Measurements from ENCODE around the gene ZDHHC12. TPM values are rescaled to one million over a fixed set of nuclear protein-coding genes. Genes with fewer than 3 reads are reported as not detected.

Gene ZDHHC12
- total RNA-seq, 1 experiment from 2014 or later = 76.6 TPM

DNA sequence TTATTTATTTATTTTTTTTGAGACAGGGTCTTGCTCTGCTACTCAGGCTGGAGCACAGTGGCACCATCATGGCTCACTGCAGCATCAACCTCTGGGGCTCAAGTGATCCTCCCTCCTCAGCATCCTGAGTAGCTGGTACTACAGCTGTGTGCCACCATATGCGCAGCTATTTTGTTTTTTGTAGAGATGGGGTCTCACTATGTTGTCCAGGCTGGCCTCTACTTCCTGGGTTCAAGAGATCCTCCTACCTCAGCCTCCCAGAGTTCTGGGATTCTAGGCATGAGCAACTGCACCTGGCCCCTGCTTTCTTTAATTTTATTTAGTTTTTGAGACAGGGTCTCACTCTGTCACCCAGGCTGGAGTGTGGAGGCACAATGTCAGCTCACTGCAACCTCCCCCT is 19.5 kb upstream of the ZDHHC12 start:
- no peaks in the 10 kb centered on the region; the same call in 1 of the 2 replicates for H3K36me3 ChIP-seq (replicated peaks; ENCODE audit: control insufficient read depth, insufficient read depth, low read length)
- no peak overlapping the region for H3K4me3 ChIP-seq (ENCODE audit: insufficient read depth, low read depth, low read length)
- no peak for DNase-seq
- H3K27me3 ChIP-seq (ENCODE audit: control insufficient read depth, insufficient read depth, low read length) = no peaks in the 10 kb centered on the region

- no peaks in the 10 kb centered on the region; the same call in 1 of the 2 replicates for H3K36me3 ChIP-seq (replicated peaks; ENCODE audit: control insufficient read depth, insufficient read depth, low read length)
- no peak overlapping the region for H3K4me3 ChIP-seq (ENCODE audit: insufficient read depth, low read depth, low read length)
- DNase-seq = no peak
- H3K27me3 ChIP-seq (ENCODE audit: control insufficient read depth, insufficient read depth, low read length) = no peaks in the 10 kb centered on the region
Observed at GRCh38 chr9:128742401-128742800, 18.5 kb upstream of the ZDHHC12 start.

- no peak for DNase-seq
- H3K27me3 ChIP-seq (ENCODE audit: control insufficient read depth, insufficient read depth, low read length) = no peaks in the 10 kb centered on the region
- no peak overlapping the region for H3K4me3 ChIP-seq (ENCODE audit: insufficient read depth, low read depth, low read length)
- H3K36me3 ChIP-seq (replicated peaks; ENCODE audit: control insufficient read depth, insufficient read depth, low read length) = no peaks in the 10 kb centered on the region; the same call in none of the 2 replicates
Observed at GRCh38 chr9:128735373-128735772, 11.4 kb upstream of the ZDHHC12 start.

DNA sequence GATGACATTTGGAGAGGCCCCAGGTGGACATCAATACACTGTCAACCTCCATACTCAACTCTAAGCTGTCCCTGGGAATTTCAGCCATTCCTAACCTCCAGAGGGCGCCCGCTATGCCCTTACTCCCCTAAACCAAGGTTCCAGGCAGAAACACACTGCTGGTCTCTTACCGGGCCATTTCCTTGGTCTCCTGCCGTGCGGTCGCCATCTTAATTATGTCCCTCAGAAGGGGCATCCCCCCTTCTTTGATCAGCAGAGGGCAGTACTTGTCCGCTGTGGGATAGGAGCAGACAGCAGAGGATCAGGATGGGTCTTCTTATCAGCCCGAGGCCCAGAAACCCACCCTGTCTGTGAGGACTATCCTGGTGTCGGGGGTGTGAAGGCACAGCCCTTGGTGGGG is 9.3 kb upstream of the ZDHHC12 start:
- Histone ChIP-seq H3K4me3 (ENCODE audit: insufficient read depth, low read depth, low read length) (no peak overlapping the region), H3K36me3 (replicated peaks; ENCODE audit: control insufficient read depth, insufficient read depth, low read length) (no peaks in the 10 kb centered on the region; the same call in 1 of the 2 replicates), H3K27me3 (ENCODE audit: control insufficient read depth, insufficient read depth, low read length) (no peaks in the 10 kb centered on the region)
- peak; percentile 96 for DNase-seq

GRCh38 chr9:128732576-128732975 is 8.6 kb upstream of the ZDHHC12 start:
- no peak for DNase-seq
- H3K4me3 ChIP-seq (ENCODE audit: insufficient read depth, low read depth, low read length) = no peak overlapping the region
- no peaks in the 10 kb centered on the region; the same call in 1 of the 2 replicates for H3K36me3 ChIP-seq (replicated peaks; ENCODE audit: control insufficient read depth, insufficient read depth, low read length)
- no peaks in the 10 kb centered on the region for H3K27me3 ChIP-seq (ENCODE audit: control insufficient read depth, insufficient read depth, low read length)

- no peak overlapping the region for H3K4me3 ChIP-seq (ENCODE audit: insufficient read depth, low read depth, low read length)
- DNase-seq = no peak
- no peaks in the 10 kb centered on the region; the same call in 1 of the 2 replicates for H3K36me3 ChIP-seq (replicated peaks; ENCODE audit: control insufficient read depth, insufficient read depth, low read length)
- H3K27me3 ChIP-seq (ENCODE audit: control insufficient read depth, insufficient read depth, low read length) = no peaks in the 10 kb centered on the region
Observed at GRCh38 chr9:128731691-128732090, 7.8 kb upstream of the ZDHHC12 start.

DNA sequence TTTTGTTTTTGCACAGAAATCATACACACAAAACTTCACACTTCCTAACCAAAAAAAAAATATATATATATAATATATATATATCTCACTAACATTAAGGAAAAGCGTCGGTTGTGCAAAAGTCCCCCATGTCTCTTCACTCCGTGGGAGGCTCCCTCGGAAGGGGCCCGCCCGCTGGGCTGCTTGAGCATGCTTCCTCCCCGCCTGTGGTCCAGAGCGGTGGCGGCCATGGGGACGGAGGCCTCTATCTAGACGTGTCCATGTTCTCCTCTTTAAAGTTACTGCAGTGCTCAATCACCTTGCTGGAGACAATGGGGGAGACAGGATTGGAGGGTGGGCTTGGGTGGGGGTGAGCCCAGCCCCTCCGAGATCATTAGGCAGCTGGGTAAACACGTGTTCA is 7.2 kb upstream of the ZDHHC12 start:
- Histone ChIP-seq H3K27me3 (ENCODE audit: control insufficient read depth, insufficient read depth, low read length) (no peaks in the 10 kb centered on the region), H3K4me3 (ENCODE audit: insufficient read depth, low read depth, low read length) (no peak overlapping the region), H3K36me3 (replicated peaks; ENCODE audit: control insufficient read depth, insufficient read depth, low read length) (no peaks in the 10 kb centered on the region; the same call in 1 of the 2 replicates)
- DNase-seq = no peak

- DNase-seq = no peak
- Histone ChIP-seq H3K4me3 (ENCODE audit: insufficient read depth, low read depth, low read length) (no peak overlapping the region), H3K27me3 (ENCODE audit: control insufficient read depth, insufficient read depth, low read length) (no peaks in the 10 kb centered on the region), H3K36me3 (replicated peaks; ENCODE audit: control insufficient read depth, insufficient read depth, low read length) (no peaks in the 10 kb centered on the region; the same call in 1 of the 2 replicates)
Observed at GRCh38 chr9:128729766-128730517, 6.0 kb upstream of the ZDHHC12 start.

- Histone ChIP-seq H3K27me3 (ENCODE audit: control insufficient read depth, insufficient read depth, low read length) (no peaks in the 10 kb centered on the region), H3K4me3 (ENCODE audit: insufficient read depth, low read depth, low read length) (no peak overlapping the region), H3K36me3 (replicated peaks; ENCODE audit: control insufficient read depth, insufficient read depth, low read length) (no peaks in the 10 kb centered on the region; the same call in 1 of the 2 replicates)
- DNase-seq = no peak
Observed at GRCh38 chr9:128729302-128729701, 5.4 kb upstream of the ZDHHC12 start.

DNA sequence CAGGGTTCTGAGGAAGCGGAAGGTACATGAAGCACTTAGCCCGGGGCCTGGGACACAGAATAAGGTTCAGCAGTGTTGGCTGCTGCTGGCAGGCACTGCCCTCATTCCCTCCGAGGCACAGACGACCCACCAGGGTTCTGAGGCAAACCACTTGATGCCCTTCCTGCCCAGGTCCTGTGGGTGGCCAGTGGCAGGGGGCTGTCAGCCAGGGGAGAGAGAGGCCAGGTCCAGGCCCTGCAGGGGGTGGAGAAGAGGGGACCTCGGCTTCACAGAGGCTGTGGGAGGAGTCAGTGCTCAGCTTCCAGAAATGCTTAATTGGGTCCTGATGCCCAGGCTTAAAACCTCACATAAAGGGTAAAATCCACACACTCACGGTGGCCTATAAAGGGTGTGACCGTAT is 4.4 kb upstream of the ZDHHC12 start:
- Histone ChIP-seq H3K27me3 (ENCODE audit: control insufficient read depth, insufficient read depth, low read length) (no peaks in the 10 kb centered on the region), H3K4me3 (ENCODE audit: insufficient read depth, low read depth, low read length) (no peak overlapping the region), H3K36me3 (replicated peaks; ENCODE audit: control insufficient read depth, insufficient read depth, low read length) (no peaks in the 10 kb centered on the region; the same call in 1 of the 2 replicates)
- DNase-seq = no peak

GRCh38 chr9:128727640-128728248 is 3.8 kb upstream of the ZDHHC12 start:
- Histone ChIP-seq H3K4me3 (ENCODE audit: insufficient read depth, low read depth, low read length) (no peak overlapping the region), H3K36me3 (replicated peaks; ENCODE audit: control insufficient read depth, insufficient read depth, low read length) (no peaks in the 10 kb centered on the region; the same call in 1 of the 2 replicates), H3K27me3 (ENCODE audit: control insufficient read depth, insufficient read depth, low read length) (no peaks in the 10 kb centered on the region)
- DNase-seq = no peak

DNA sequence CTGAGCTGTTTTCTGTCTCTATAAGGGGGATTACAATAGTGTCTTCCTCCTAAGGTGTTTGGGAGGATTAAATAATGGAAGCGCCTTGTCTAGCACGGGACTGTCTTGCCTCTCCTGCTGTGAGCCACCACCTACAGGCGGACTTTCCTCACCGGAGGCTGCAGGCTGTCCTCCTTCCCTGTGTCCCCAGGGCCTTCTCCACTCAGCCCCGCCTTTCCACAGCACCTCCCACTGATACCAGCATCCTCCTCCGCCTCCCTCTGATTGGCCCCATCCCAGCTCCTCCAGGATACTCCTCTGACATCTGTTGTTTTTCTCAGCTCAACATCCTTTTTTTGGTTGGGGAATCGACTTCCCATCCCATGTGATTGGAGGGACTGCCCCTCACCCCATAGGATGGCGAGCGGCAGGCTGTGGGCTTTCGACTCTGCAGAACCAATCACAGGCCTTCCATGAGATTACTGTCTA is 851 bp upstream of the ZDHHC12 start:
- DNase-seq = peak; percentile 95
- no peaks in the 10 kb centered on the region; the same call in none of the 2 replicates for H3K36me3 ChIP-seq (replicated peaks; ENCODE audit: control insufficient read depth, insufficient read depth, low read length)
- no peaks in the 10 kb centered on the region for H3K27me3 ChIP-seq (ENCODE audit: control insufficient read depth, insufficient read depth, low read length)
- peak overlapping the region; percentile 93 for H3K4me3 ChIP-seq (ENCODE audit: insufficient read depth, low read depth, low read length)

DNA sequence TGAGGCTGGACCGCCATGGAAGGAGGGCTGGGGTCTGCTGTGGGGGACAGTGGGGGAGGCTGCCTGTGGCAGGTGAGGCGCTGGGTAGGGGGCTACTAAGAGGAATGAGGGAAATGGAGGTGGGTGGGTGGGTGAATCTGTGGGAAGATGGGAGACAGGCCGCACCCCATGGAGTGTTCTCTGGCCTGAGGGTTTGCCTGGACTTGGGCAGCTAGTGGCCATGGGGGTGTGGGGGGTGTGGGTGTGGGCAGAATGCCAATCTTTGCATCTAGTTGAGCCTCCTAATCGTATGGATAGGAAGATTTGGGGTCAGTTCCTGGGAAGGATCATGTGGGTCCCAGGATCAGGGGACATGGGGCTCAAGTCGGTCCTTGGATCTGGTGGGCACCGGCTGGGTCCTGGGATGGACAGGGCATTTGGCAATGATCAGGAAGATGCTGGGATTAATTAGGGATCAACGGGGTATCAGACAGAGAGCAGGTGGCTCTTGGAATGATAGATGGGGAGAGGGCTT is 518 bp downstream of the ZDHHC12 start:
- no peak for DNase-seq
- no peaks in the 10 kb centered on the region; the same call in none of the 2 replicates for H3K36me3 ChIP-seq (replicated peaks; ENCODE audit: control insufficient read depth, insufficient read depth, low read length)
- peak overlapping the region; percentile 93 for H3K4me3 ChIP-seq (ENCODE audit: insufficient read depth, low read depth, low read length)
- no peaks in the 10 kb centered on the region for H3K27me3 ChIP-seq (ENCODE audit: control insufficient read depth, insufficient read depth, low read length)

DNA sequence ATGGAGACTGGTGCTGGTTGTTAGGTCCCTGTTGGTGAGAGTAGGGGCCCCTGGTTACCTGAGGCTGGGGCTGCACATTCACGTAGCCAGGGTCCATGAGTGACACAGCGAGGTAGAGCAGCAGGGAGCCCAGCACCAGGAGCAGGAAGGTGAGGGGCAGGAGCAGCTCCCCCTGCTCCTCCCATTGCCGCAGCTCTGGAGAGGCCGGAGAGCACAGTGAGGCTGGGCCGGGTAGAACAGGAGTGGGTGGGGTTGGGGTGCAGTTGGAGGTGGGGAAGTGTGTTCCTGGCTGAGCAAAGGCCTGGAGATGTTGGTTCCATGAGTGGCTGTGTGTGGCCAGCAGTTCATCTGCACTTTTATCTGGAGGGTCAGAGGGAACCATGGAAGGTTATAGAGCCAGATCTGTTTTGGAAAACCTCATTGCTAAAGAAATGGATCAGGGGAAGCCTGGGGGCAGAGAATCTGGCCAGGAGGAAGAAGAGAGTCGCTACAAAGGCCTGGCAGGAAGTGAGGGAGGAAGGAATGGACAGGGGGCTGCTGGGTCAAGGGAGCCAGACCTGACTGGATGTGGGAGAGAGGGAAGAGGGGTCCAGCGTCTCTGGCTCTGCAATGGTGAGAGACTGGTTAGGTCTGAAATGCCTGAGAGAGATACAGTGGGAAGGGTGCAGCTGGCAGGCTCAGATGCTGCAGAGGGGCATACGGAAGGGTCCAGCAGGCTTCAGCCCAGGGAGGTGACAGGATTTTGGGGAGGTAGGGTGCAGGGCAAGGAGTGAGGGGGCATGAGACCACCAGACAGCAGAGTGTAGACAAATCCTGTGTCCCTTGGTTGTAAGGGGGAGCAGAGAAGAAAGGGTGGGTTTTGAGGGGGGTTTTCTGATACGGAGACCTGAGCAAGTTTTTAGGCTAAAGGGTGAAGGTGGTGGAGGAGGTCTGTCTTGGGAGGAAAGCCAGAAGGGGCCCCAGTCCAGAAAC is 1.3 kb downstream of the ZDHHC12 start:
- peak overlapping the region; percentile 93; the same call in 1 of the 2 replicates for H3K4me3 ChIP-seq (ENCODE audit: insufficient read depth, low read depth, low read length)
- no peaks in the 10 kb centered on the region; the same call in none of the 2 replicates for H3K36me3 ChIP-seq (replicated peaks; ENCODE audit: control insufficient read depth, insufficient read depth, low read length)
- DNase-seq = peak; percentile 44
- no peaks in the 10 kb centered on the region for H3K27me3 ChIP-seq (ENCODE audit: control insufficient read depth, insufficient read depth, low read length)
